HG02973 (cell line): Measurements from ENCODE around the gene GAS6.

ENCODE experiments used
- ATAC-seq: cut with Tn5 transposase; IDR thresholded peaks from one replicate; pipeline ENCODE4 v1.9.1; 2021; ENCODE audit warnings: moderate library complexity; ENCODE audit not compliant: unreplicated experiment

The GAS6 gene

GRCh38 chr13:113854238-113855011 lies 9.5 kb downstream of the GAS6 start:
- ATAC-seq, result no peak

- no peak for ATAC-seq
Observed at GRCh38 chr13:113853518-113854237, 10.2 kb downstream of the GAS6 start.

DNA sequence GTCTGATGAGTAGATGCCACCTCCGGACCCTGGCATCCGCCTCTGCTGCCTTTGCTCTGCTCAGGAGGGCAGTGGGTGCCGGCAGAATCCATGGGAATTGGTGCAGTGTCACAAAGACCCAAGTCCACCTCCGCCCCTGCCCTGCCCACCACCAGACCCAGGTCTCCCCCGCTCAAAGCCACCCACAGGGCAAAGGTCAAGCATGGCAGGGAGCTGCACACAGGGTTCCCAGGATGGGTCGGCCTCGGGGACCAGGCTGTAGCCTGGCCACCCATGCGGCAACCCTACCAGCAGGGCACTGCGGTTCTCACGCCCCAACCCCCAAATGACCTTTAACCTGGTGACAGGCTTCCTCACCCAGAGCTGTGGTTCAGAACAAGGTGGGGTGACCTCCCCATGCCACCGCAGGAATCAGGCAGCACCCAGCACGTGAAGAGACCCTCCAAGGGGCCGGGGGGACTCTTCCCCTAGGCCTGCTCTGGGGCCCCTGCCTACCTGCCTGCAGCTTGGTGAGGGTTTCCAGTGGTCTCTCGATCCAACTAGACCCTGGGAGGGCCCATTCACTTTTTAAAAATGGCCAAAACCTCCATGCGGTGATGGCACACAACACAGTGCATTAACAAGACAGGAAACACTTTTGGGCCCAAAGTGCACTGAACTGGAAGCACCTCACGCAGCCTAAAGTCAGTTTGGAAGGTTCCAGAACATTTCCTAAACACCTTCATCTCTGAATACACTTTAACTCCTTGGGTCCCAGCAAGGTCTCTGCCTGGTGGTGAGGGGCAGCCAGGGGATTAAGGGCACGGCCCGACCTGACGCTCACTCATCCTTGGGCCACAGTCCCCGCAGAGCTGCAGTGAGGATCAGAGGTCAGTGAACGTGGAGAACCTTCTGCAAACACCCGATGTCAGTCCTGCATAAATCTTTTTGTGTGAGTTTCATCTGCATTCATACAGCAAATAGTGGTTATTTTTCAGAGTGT lies 11.0 kb downstream of the GAS6 start:
- no peak for ATAC-seq

DNA sequence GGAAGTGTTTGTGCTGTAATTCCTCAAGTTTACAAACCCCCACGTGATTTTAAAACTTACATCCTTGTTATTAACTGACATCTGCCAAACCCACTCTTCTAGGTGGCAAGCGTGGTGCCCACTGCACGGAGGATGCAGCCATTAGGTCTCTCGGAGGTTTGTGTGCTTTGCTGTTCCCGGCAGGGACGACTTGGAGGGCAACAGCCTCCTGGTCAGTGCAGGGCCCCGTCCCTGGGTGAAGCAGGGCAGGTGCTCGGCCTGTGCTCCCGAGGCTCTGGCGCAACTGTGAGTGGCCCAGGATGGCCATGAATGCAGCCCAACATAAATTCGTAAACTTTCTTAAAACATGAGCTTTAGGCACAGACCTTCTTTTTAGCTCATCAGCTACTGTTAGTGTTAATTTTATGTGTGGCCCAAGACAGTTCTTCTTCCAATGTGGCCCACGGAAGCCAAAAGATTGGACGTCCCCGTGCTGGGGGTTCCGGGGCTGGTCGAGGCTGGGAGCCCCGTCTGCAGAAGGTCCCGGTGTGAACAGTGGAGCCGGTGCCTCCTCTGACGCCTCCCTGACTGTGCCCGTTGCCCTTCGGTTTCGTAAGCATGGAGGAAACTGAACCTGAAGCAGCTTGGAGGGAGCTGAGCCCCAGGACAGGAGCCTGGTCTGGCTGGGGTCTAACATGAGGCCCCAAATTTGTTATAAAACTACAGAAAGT lies 11.9 kb downstream of the GAS6 start:
- ATAC-seq, result no peak

DNA sequence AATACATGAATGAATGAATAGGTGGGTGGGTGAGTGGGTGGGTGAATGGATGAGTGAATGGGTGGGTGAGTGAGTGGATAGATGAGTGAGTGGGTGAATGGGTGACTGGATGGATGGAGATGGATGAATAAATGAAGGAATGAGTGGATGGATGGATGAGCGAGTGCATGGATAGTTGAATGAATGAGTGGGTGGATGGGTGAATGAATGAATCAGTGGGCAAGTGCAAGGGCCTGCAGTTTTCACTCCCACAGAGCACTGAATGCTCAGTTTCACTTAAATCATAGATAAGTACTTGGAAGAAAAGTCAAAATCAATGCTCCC lies 12.4 kb downstream of the GAS6 start:
- ATAC-seq, result no peak

- no peak for ATAC-seq
Observed at GRCh38 chr13:113850722-113851479, 13.0 kb downstream of the GAS6 start.

- ATAC-seq, result no peak
Observed at GRCh38 chr13:113849981-113850721, 13.7 kb downstream of the GAS6 start.

- ATAC-seq, result no peak
Observed at GRCh38 chr13:113849546-113849945, 14.3 kb downstream of the GAS6 start.

- ATAC-seq, result no peak
Observed at GRCh38 chr13:113848431-113849260, 15.2 kb downstream of the GAS6 start.

DNA sequence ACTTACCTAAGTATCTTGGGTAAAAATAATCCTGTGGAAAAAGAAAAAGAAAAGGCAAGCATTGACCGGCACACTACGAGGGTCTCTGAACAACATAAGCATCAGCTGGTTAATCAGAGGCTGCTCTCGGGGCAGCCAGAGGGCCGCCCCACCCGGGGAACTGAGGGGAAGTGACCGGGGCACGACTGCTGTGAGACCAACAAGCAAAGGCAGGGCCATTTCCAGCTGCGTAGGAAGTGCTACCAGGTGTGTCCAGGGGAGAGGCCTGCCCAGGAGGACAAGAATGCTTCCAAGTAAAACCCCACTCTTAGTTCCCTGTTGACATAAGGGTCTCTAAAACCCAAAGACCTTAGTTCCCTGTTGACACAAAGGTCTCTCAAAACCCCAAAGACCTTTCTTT lies 15.9 kb downstream of the GAS6 start:
- ATAC-seq, result no peak

DNA sequence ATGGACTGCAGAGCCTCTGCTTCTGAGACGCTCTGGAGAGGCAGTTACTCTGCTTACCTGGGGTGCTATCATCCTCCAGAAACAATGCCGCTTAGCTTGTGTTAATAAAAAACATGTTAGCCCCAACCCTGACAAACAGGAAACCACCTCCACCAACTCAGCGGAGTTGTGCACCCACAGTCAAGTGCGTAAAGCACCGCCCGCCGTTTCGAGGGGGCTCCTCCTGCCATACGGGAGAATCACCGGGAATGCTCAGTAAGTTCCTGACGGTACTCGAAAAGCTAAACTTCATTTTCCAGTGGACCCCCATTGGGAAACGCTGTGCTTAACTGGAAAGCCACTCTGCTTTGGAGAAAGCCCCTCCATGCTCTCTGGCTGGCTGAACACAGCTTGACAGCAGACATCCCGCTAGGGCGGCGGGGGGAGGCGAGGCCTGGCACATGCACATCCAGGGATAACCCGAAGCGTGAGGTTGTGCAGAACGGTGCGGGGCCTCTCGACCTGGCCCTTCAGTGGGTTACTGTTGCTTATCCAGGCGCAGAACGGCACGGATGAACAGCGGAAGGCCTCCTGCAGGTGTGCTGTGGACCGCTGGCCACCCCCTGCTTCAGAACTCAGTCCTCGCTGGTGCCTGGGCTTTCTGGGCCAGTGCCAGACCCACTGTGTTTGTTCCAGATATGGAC lies 17.1 kb downstream of the GAS6 start:
- no peak for ATAC-seq

- ATAC-seq, result no peak
Observed at GRCh38 chr13:113845723-113846635, 17.9 kb downstream of the GAS6 start.

GRCh38 chr13:113845055-113845454 lies 18.8 kb downstream of the GAS6 start:
- ATAC-seq, result no peak

GRCh38 chr13:113843864-113844556 lies 19.9 kb downstream of the GAS6 start:
- ATAC-seq, result no peak

DNA sequence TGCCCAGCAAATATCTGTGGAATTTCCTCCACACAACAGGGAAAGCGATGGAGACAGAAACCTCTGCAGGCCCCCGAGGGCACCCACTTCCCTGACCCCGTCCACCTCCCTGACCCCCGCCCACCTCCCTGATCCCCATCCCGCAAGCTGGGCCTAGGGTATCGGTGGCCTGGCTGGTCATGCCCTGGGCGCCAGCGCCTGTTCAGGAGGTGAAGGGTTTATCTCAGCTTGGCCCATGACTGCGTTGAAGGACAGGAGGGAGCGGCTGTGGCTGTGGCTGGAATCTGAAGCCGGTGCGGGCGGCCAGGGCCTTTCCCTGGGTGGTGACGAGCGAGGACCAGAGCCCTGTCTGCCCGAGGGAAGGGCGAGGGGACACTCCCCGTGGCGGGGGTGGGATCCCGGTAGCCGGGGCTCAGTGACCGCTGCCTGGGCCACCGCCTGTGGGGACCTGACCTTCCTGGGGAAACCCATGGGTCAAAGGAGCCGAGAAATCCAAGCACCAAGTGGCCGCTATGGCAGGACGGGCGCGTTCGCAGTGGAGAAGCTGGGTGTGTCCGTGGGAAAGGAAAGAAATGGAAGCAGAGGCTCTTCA lies 20.7 kb downstream of the GAS6 start:
- ATAC-seq, result no peak
